Measurements from ENCODE around the gene KCNE3. TPM values are rescaled to one million over a fixed set of nuclear protein-coding genes. Genes with fewer than 3 reads are reported as not detected.

The KCNE3 gene
- total RNA-seq, 4 donors from 2014 or later: 3.9 to 7.9 (median 5.7) TPM

DNA sequence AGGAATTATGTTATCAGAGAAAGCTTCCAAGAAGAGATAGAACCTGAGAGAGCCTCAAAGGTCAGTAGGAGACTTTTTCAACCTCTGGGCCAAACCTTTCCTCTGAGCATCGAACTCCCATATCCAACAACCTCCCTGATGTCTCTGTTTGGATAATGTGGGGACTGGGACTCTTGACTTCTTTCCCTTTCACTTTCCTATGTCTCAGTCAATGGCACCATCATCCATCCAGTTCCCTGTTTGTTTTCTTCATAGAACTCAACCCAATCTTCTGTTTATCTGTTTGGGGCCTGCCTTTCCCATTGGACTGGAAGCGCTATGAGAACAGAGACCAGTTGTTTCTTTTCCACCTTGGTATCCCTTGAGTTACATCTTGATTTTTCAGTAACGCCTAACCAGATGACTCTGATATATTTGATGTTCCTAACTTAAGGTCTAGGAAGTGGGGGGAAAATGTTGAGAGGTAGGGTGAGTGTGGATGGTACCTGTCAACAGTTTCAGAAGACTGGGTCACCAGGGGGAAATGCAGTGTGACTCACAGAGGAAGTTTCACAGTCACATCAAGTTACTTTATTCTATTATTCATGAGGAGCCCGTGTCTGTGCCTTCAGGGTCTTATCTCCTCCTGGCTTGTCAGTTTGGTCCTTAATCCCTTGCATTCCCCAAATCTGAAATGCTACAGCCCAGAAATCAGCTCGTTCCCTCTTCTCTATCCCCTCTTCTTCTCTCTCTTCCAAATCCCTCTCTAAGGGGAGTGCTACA is 4.5 kb upstream of the KCNE3 start:
- Histone ChIP-seq H3K27ac (no peak overlapping the region), H3K36me3 (no peaks in the 10 kb centered on the region), H3K27me3 (no peaks in the 10 kb centered on the region), H3K9me3 (no peaks in the 10 kb centered on the region), H3K4me3 (replicated peaks in 1 of 3) (no peak overlapping the region), H3K4me1 (peaks cover 16 to 24% of the 10 kb centered on the region in 2 donors)
- intact Hi-C loops (cut with DNase I): no loop called here
- no peak for TF ChIP-seq POLR2A (IDR thresholded peaks at IDR 0.05)
- no peak for TF ChIP-seq CTCF (IDR thresholded peaks at IDR 0.05)
- 79 to 85% methylated on average over 5 of the region's 5 CpGs for WGBS, 2 donors
- no peak for DNase-seq

GRCh38 chr11:74471037-74471436 is 3.7 kb upstream of the KCNE3 start:
- peaks cover 18 to 24% of the 10 kb centered on the region in 2 donors for H3K4me1 ChIP-seq
- no peak overlapping the region for H3K27ac ChIP-seq
- WGBS, 2 donors: 92 to 95% methylated on average over 1 of the region's 1 CpG
- DNase-seq: no peak
- H3K4me3 ChIP-seq (replicated peaks in 1 of 3): no peak overlapping the region
- H3K36me3 ChIP-seq: no peaks in the 10 kb centered on the region
- TF ChIP-seq CTCF (IDR thresholded peaks at IDR 0.05) (no peak), POLR2A (IDR thresholded peaks at IDR 0.05) (no peak)
- no peaks in the 10 kb centered on the region for H3K9me3 ChIP-seq
- no peaks in the 10 kb centered on the region for H3K27me3 ChIP-seq
- intact Hi-C loops (cut with DNase I): no loop called here

DNA sequence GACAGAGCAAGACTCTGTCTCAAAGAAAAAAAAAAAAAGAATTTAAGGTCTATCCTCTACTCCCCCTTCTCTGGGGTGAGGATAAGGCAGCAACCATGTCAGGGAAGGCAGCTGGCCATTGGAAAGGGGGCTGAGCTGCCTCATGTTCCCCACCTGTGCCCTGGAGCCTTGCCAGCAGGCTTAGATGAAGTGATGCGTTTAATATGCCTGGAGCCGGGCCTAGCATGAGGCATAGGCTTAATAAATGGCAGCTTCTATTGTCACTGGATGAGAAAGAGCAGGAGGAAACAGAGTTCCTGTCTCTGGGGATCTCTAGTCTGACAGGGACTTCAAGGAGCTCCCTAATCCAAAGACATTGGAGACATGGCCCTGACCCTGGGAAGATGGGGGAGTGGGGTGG is 3.2 kb upstream of the KCNE3 start:
- Histone ChIP-seq H3K27me3 (no peaks in the 10 kb centered on the region), H3K4me3 (replicated peaks in 1 of 3) (no peak overlapping the region), H3K27ac (no peak overlapping the region), H3K9me3 (no peaks in the 10 kb centered on the region), H3K4me1 (peaks cover 18 to 24% of the 10 kb centered on the region in 2 donors), H3K36me3 (no peaks in the 10 kb centered on the region)
- TF ChIP-seq POLR2A (IDR thresholded peaks at IDR 0.05) (no peak), CTCF (IDR thresholded peaks at IDR 0.05) (no peak)
- DNase-seq: peak; percentile 31
- WGBS, 2 donors: 39 to 41% methylated on average over 2 of the region's 2 CpGs
- intact Hi-C loops (cut with DNase I): no loop called here

DNA sequence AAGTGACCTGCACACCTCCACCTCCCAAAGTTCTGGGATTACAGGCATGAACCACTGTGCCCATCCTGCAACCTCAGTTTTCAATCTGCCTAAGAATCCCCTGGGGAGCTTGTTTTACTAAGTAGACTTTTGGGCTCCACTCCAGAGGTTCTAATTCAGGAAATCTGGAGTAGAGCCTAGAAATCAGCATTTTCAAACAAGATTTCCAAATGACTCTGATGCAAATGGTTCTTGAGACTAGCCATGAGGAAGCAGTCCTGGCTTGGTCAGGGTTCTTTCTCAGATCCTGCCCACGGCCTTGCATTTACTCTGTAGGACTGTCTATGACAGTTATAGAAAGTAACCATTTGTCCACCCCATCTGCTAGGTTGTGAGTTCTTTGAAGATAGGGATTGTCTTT is 1.6 kb upstream of the KCNE3 start:
- TF ChIP-seq POLR2A (IDR thresholded peaks at IDR 0.05) (no peak), CTCF (IDR thresholded peaks at IDR 0.05) (no peak)
- intact Hi-C loops (cut with DNase I): no loop called here
- WGBS, 2 donors: 0 to 24% methylated on average over 1 of the region's 1 CpG
- H3K36me3 ChIP-seq: no peaks in the 10 kb centered on the region
- no peak overlapping the region for H3K27ac ChIP-seq
- DNase-seq: no peak
- H3K9me3 ChIP-seq: no peaks in the 10 kb centered on the region
- no peak overlapping the region for H3K4me3 ChIP-seq (replicated peaks in 1 of 3)
- peaks cover 16 to 18% of the 10 kb centered on the region in 2 donors for H3K4me1 ChIP-seq
- no peaks in the 10 kb centered on the region for H3K27me3 ChIP-seq

GRCh38 chr11:74468521-74468920 is 1.2 kb upstream of the KCNE3 start:
- DNase-seq: no peak
- H3K9me3 ChIP-seq: no peaks in the 10 kb centered on the region
- H3K27me3 ChIP-seq: no peaks in the 10 kb centered on the region
- intact Hi-C loops (cut with DNase I): no loop called here
- no peak overlapping the region for H3K27ac ChIP-seq
- peaks cover 16 to 18% of the 10 kb centered on the region in 2 donors for H3K4me1 ChIP-seq
- TF ChIP-seq POLR2A (IDR thresholded peaks at IDR 0.05) (no peak), CTCF (IDR thresholded peaks at IDR 0.05) (no peak)
- H3K36me3 ChIP-seq: no peaks in the 10 kb centered on the region
- no peak overlapping the region for H3K4me3 ChIP-seq (replicated peaks in 1 of 3)

Measured in thyroid gland (tissue), 4 donors.